Midbrain (tissue), 1 donor: Measurements from ENCODE around the gene LPAR5.
"Not testable (repeated sequence)": the region's sequence is repeated elsewhere in the genome, so short reads cannot be mapped to it uniquely, and the experiment has no call there.

ENCODE experiments used
- DNase-seq: peaks from one replicate; lab custom pipeline; 2025; lab: John Stamatoyannopoulos, UW

Gene LPAR5

GRCh38 chr12:6606331-6607131 lies 29.2 kb downstream of the LPAR5 start:
- peak; percentile 67 for DNase-seq

- DNase-seq: no peak
Observed at GRCh38 chr12:6605421-6606330, 30.1 kb downstream of the LPAR5 start.

GRCh38 chr12:6604259-6605029 lies 31.3 kb downstream of the LPAR5 start:
- no peak for DNase-seq

DNA sequence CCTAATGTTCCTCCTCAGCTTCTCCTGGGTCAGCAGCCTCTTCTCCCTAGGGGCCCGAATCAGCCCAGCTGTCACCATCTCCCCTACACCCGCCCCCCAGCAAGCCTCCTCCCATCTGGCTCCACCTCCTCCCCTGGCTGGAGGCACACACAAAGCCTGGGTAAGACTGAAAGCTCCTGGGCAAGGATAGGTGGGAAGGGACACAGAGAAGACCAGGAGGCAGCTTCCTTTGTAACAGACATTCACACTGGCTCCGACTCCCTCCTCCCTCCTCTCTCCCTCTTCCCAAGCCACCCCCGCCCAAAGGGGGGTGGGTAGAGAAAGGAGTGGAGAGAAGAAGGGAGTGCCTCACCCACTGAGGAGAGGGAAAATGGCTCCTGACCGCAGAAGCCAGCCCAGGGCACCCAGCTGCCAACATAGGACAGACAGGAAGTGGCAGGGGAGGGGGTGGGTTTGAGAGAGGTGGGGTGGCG lies 32.6 kb downstream of the LPAR5 start:
- no peak for DNase-seq

- DNase-seq: no peak
Observed at GRCh38 chr12:6602526-6602925, 33.2 kb downstream of the LPAR5 start.

DNA sequence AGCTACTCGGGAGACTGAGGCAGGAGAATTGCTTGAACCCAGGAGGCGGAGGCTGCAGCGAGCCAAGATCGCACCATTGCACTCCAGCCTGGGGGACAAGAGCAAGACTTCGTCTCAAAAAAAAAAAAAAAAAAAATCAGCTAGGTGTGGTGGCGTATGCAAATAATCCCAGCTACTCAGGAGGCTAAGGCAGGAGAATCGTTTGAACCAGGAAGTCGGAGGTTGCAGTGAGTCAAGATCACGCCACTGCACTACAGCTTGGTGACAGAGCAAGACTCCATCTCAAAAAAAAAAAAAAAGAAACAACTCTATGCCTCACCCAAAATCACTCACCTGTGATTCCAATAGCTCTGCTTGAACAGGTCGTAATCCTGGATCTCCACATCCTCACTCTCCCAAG lies 40.1 kb downstream of the LPAR5 start:
- not testable (repeated sequence) for DNase-seq

- no peak for DNase-seq
Observed at GRCh38 chr12:6592087-6592486, 43.7 kb downstream of the LPAR5 start.

DNA sequence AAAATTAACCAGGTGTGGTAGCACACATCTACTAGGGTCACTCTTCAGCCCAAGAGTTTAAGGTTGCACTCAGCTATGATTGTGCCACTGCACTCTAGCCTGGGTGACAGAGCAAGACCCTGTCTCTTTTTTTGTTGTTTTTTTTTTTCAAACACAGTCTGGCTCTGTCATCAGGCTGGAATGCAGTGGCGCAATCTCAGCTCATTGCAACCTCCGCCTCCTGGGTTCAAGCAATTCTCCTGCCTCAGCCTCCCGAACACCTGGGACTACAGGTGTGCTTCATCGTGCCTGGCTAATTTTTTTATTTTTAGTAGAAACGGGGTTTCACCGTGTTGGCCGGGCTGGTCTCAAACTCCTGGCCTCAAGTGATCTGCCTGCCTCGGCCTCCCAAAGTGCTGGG lies 49.2 kb downstream of the LPAR5 start:
- not testable (repeated sequence) for DNase-seq

DNA sequence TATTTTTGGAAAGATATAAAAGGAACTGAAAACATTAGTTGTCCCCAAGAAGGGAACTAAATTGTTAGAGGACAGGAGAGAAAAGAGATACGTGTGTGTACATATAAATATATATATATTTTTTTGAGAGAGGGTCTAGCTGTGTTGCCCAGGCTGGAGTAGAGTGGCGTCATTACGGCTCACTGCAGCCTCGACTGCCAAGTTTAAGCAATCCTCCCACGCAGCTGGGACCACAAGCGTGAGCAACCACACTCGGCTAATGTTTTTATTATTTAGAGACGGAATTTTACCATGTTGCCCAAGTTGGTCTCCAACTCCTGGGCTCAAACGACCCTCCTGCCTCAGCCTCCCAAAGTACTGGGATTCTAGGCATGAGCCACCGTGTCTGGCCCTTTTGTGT lies 51.5 kb downstream of the LPAR5 start:
- no peak for DNase-seq

- DNase-seq: no peak
Observed at GRCh38 chr12:6582959-6583358, 52.8 kb downstream of the LPAR5 start.

- DNase-seq: no peak
Observed at GRCh38 chr12:6582196-6582595, 53.6 kb downstream of the LPAR5 start.

- DNase-seq: no peak
Observed at GRCh38 chr12:6575648-6576047, 60.1 kb downstream of the LPAR5 start.

DNA sequence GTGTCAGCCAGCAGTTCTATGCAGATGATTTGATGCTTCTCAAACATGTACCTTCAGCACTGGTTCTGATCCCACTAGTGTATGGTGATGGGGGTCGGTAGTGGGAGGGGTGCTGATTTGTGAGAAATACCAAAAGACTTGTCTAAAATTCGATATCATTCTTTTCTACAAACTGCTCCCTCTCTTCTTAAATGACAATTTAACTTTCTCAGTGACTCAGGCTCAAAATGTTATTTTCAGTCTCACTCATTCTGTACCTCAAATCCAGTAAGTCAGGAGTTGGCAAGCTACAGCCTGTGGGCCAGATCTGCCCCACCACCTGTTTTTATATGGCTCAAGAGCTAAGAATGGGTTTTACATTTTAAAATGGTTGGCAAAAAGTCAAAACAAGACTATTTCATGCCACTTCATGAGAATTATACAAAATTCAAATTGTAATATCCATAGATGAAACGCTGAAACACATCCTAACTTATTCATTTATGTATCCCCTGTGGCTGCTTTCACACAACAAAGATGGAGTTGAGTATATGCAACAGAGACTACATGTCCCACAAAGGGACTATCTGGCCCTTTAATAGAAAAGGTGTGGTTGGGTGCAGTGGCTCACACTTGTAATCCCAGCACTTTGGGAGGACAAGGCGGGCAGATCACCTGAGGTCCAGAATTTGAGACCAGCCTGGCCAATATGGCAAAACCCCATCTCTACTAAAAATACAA lies 61.0 kb downstream of the LPAR5 start:
- no peak for DNase-seq

GRCh38 chr12:6573001-6573400 lies 62.8 kb downstream of the LPAR5 start:
- DNase-seq: no peak

DNA sequence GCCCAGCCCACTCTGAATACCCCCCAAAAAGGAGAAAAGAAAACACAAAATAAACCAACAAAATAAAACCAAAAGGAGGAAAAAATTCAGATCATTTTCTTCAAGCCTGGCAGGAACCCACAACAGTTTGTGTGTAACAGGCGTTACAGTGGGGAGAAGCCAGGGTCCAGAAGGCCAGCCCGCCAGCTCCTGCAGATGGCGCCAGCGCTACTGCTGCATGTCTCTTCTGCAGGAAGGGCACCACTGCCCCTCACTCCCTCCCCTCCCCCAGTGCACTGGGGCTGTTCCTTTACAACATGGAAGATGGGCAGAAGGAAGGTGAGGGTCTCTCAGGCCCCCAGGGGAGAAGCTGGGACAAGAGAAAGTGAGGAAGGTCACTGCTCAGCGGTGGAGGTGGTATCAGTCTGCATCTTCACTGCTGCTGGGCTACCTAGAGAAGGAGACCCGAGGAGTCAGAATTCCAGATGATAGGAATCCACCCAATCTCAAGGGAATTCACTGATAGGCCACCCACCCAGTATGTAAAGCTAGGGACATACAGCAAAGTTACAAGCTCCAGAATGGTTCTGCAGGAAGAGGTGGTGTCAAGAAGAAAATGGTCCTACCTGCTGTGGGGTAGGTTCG lies 65.4 kb downstream of the LPAR5 start:
- no peak for DNase-seq

DNA sequence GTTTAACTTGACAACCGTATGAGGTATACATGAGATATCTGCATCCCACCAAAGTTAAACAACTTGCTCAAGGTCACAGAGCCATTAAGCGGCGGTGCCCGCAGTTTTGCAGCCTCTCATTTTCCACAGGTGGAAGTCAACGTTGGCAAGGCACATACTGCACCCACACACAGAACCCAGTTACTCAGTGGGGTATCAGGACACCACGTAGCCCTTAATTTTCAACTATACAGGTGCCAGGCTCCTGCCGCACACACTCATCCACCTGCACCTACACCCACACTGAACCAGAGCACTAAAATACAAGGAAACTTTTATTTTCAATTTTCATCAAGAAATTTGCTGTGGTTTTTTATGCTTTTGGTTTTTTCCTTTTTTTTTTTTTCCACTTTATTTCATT lies 66.0 kb downstream of the LPAR5 start:
- DNase-seq: no peak

DNA sequence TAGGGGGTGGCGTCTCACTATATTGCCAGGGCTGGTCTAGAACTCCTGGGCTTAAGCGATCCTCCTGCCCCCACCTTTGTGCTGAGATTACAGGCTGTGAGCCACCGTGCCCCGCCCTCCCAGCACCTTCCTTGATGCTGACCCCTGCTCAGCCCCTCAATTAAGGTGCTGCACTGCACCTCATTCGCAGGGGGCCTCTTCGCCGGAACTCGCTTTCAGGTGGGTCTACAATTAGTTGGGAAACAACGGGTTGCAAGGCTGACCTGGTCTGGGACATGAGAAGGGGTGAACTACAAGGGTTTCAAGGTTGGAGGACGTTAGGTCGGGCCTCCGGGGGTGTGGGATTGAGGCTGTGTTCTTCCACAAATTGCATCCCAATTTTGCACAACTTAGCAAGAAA lies 66.4 kb downstream of the LPAR5 start:
- no peak for DNase-seq
